SK-N-MC (cell line): ENCODE results near the gene VSIR.

Experiments
- DNase-seq: peaks from one replicate; pipeline ENCODE4 v3.0.0-alpha.2; 2011; ENCODE audit warnings: low read depth, low spot score
- H3K27ac ChIP-seq: fragments of 200-600 bp; sonication (generic); 2 replicates; pipeline ENCODE4 v1.5.1; 2016; ENCODE audit warnings: mixed run types
- H3K36me3 ChIP-seq: fragments of 200-600 bp; sonication (generic); 2 replicates; pipeline ENCODE4 v1.6.1; 2017; ENCODE audit warnings: antibody characterized with exemption, low read length, mixed read lengths; ENCODE audit not compliant: insufficient read depth
- H3K4me3 ChIP-seq: fragments of 200-600 bp; sonication (generic); 2 replicates; pipeline ENCODE4 v1.5.1; 2016
- H3K9ac ChIP-seq: fragments of 200-600 bp; sonication (generic); 2 replicates; pipeline ENCODE4 v1.8.0; 2017; ENCODE audit warnings: mixed run types, mixed read lengths; ENCODE audit not compliant: insufficient read length
- H3K9me3 ChIP-seq: fragments of 200-600 bp; sonication (generic); 2 replicates; pipeline ENCODE4 v1.6.1; 2017; ENCODE audit warnings: low read depth, mild to moderate bottlenecking, antibody characterized with exemption, low read length, moderate library complexity, mixed read lengths
- EZH2 ChIP-seq: fragments of 200-600 bp; sonication (generic); IDR thresholded peaks from one replicate; pipeline ENCODE4 v1.6.1; 2017; ENCODE audit warnings: antibody characterized with exemption
- FOXP2 ChIP-seq: optimal IDR thresholded peaks from 2 replicates; pipeline ENCODE3; 2011; ENCODE audit warnings: mild to moderate bottlenecking, moderate library complexity; ENCODE audit not compliant: insufficient read depth; ENCODE audit errors: extremely low read length, control extremely low read depth
- POLR2AphosphoS5 ChIP-seq: IDR thresholded peaks from 2 replicates; pipeline ENCODE4 v1.6.1; 2012; ENCODE audit warnings: mild to moderate bottlenecking, low read depth, low read length, borderline replicate concordance

VSIR gene

GRCh38 chr10:71718165-71718698 lies 55.1 kb downstream of the VSIR start:
- no peak overlapping the region for H3K4me3 ChIP-seq
- no peaks in the 10 kb centered on the region for H3K9me3 ChIP-seq
- H3K9ac ChIP-seq, result no peak overlapping the region
- TF ChIP-seq EZH2, result no peak
- TF ChIP-seq FOXP2, result no peak
- no peak for TF ChIP-seq POLR2AphosphoS5
- DNase-seq, result no peak
- H3K36me3 ChIP-seq, result no peaks in the 10 kb centered on the region
- no peak overlapping the region for H3K27ac ChIP-seq

- DNase-seq, result no peak
- no peak overlapping the region for H3K27ac ChIP-seq
- no peak overlapping the region for H3K4me3 ChIP-seq
- TF ChIP-seq FOXP2 (no peak), POLR2AphosphoS5 (no peak), EZH2 (no peak)
- H3K9ac ChIP-seq, result no peak overlapping the region
- no peaks in the 10 kb centered on the region for H3K9me3 ChIP-seq
- no peaks in the 10 kb centered on the region for H3K36me3 ChIP-seq
Measured at GRCh38 chr10:71717551-71717951, 55.8 kb downstream of the VSIR start.

GRCh38 chr10:71717056-71717455 lies 56.3 kb downstream of the VSIR start:
- no peaks in the 10 kb centered on the region for H3K36me3 ChIP-seq
- H3K27ac ChIP-seq, result no peak overlapping the region
- no peak for DNase-seq
- H3K9me3 ChIP-seq, result no peaks in the 10 kb centered on the region
- H3K9ac ChIP-seq, result no peak overlapping the region
- no peak overlapping the region for H3K4me3 ChIP-seq
- TF ChIP-seq EZH2, result no peak
- no peak for TF ChIP-seq FOXP2
- no peak for TF ChIP-seq POLR2AphosphoS5

GRCh38 chr10:71716426-71716825 lies 56.9 kb downstream of the VSIR start:
- no peaks in the 10 kb centered on the region for H3K9me3 ChIP-seq
- H3K4me3 ChIP-seq, result no peak overlapping the region
- TF ChIP-seq FOXP2, result no peak
- no peak for TF ChIP-seq EZH2
- no peak for TF ChIP-seq POLR2AphosphoS5
- no peak overlapping the region for H3K9ac ChIP-seq
- H3K36me3 ChIP-seq, result no peaks in the 10 kb centered on the region
- H3K27ac ChIP-seq, result no peak overlapping the region
- no peak for DNase-seq

DNA sequence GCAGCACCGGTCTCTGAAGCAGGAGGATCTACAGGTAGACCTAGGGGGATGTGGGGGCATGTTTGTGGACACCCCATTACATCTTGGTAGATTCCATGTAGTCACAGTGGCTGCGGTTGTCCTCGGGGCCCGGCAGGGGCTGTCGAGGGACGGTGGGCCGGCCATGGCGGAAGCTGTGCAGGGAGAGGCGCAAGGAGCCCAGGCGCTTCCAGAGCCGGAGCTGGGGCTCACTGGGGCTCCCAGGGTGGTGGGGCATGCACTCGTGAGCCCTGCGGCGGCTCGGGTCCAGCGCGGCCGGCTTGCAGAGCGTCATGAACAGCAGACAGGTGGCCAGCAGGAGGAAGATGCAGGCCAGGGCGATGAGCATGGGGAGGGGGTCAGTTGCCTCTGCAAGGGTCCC lies 57.5 kb downstream of the VSIR start:
- no peak for DNase-seq
- no peaks in the 10 kb centered on the region for H3K36me3 ChIP-seq
- no peak overlapping the region for H3K9ac ChIP-seq
- no peak for TF ChIP-seq POLR2AphosphoS5
- no peak for TF ChIP-seq FOXP2
- no peak for TF ChIP-seq EZH2
- no peaks in the 10 kb centered on the region for H3K9me3 ChIP-seq
- no peak overlapping the region for H3K27ac ChIP-seq
- H3K4me3 ChIP-seq, result no peak overlapping the region

- H3K9me3 ChIP-seq, result no peaks in the 10 kb centered on the region
- no peaks in the 10 kb centered on the region for H3K36me3 ChIP-seq
- TF ChIP-seq EZH2, result no peak
- TF ChIP-seq FOXP2, result no peak
- no peak for TF ChIP-seq POLR2AphosphoS5
- no peak overlapping the region for H3K27ac ChIP-seq
- no peak overlapping the region for H3K9ac ChIP-seq
- no peak for DNase-seq
- no peak overlapping the region for H3K4me3 ChIP-seq
Measured at GRCh38 chr10:71715026-71715425, 58.3 kb downstream of the VSIR start.

- Histone ChIP-seq H3K4me3 (no peak overlapping the region), H3K27ac (no peak overlapping the region), H3K36me3 (no peaks in the 10 kb centered on the region), H3K9ac (no peak overlapping the region), H3K9me3 (no peaks in the 10 kb centered on the region)
- no peak for TF ChIP-seq EZH2
- TF ChIP-seq FOXP2, result no peak
- no peak for TF ChIP-seq POLR2AphosphoS5
- DNase-seq, result no peak
Measured at GRCh38 chr10:71714592-71714991, 58.7 kb downstream of the VSIR start.

DNA sequence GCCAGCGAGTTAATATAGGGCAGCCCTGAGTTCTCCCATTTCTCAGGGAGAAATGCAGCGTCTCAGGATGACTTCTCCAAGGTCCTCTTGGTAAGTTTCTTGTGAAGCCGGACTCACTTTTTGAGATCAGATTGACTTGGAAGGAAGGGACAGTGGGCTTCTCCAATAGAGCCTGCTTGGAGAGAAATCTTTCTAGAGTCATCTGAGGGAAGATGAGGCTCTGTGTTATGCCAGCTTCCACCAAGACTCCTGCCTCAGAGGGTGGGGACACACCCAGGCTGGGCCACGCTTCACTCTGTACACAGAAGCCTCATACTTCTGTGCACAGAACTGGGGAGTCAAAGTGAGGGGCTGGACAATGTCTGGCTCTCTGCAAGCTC lies 59.3 kb downstream of the VSIR start:
- no peak overlapping the region for H3K9ac ChIP-seq
- DNase-seq, result no peak
- TF ChIP-seq EZH2, result no peak
- H3K4me3 ChIP-seq, result no peak overlapping the region
- peak overlapping the region; percentile 42; the same call in 1 of the 2 replicates for H3K27ac ChIP-seq
- no peaks in the 10 kb centered on the region for H3K36me3 ChIP-seq
- H3K9me3 ChIP-seq, result no peaks in the 10 kb centered on the region
